ENCODE measurements around the gene UBAP2.
A peak's percentile ranks its signal among the peaks of the same experiment; 100 is the strongest.

UBAP2 gene

GRCh38 chr9:34093578-34093977, 44.9 kb upstream of the UBAP2 start:
- DNase-seq (ENCODE audit: low spot score) (no peak), ATAC-seq (ENCODE audit: low read depth) (no peak)
- H3K4me1 ChIP-seq (ENCODE audit: insufficient read depth, poor library complexity, severe bottlenecking): no peaks in the 10 kb centered on the region
- no peaks in the 10 kb centered on the region for H3K9me3 ChIP-seq (ENCODE audit: severe bottlenecking)
- no peak overlapping the region for H3K4me3 ChIP-seq (ENCODE audit: severe bottlenecking)
- H3K27ac ChIP-seq (ENCODE audit: poor library complexity, severe bottlenecking): no peak overlapping the region
- H3K36me3 ChIP-seq (ENCODE audit: low read depth): peaks cover 74% of the 10 kb centered on the region
- no peaks in the 10 kb centered on the region for H3K27me3 ChIP-seq (ENCODE audit: insufficient read depth, poor library complexity, severe bottlenecking)
- TF ChIP-seq CTCF (IDR thresholded peaks at IDR 0.05; ENCODE audit: poor library complexity, severe bottlenecking): no peak

GRCh38 chr9:34089311-34089710, 40.6 kb upstream of the UBAP2 start:
- no peak for DNase-seq (ENCODE audit: low spot score)
- Histone ChIP-seq H3K4me1 (ENCODE audit: insufficient read depth, poor library complexity, severe bottlenecking) (no peaks in the 10 kb centered on the region), H3K4me3 (ENCODE audit: severe bottlenecking) (no peak overlapping the region), H3K36me3 (ENCODE audit: low read depth) (peaks cover 65% of the 10 kb centered on the region), H3K27me3 (ENCODE audit: insufficient read depth, poor library complexity, severe bottlenecking) (no peaks in the 10 kb centered on the region), H3K27ac (ENCODE audit: poor library complexity, severe bottlenecking) (no peak overlapping the region), H3K9me3 (ENCODE audit: severe bottlenecking) (no peaks in the 10 kb centered on the region)
- no peak for TF ChIP-seq CTCF (IDR thresholded peaks at IDR 0.05; ENCODE audit: poor library complexity, severe bottlenecking)
- no peak for ATAC-seq (ENCODE audit: low read depth)

- peaks cover 53% of the 10 kb centered on the region for H3K36me3 ChIP-seq (ENCODE audit: low read depth)
- H3K27ac ChIP-seq (ENCODE audit: poor library complexity, severe bottlenecking): no peak overlapping the region
- no peak for TF ChIP-seq CTCF (IDR thresholded peaks at IDR 0.05; ENCODE audit: poor library complexity, severe bottlenecking)
- no peak overlapping the region for H3K4me3 ChIP-seq (ENCODE audit: severe bottlenecking)
- H3K9me3 ChIP-seq (ENCODE audit: severe bottlenecking): no peaks in the 10 kb centered on the region
- H3K4me1 ChIP-seq (ENCODE audit: insufficient read depth, poor library complexity, severe bottlenecking): no peaks in the 10 kb centered on the region
- H3K27me3 ChIP-seq (ENCODE audit: insufficient read depth, poor library complexity, severe bottlenecking): no peaks in the 10 kb centered on the region
- ATAC-seq (ENCODE audit: low read depth) (peak; percentile 48; the same call in 1 of the 3 replicates), DNase-seq (ENCODE audit: low spot score) (no peak)
Observed at GRCh38 chr9:34087370-34087769, 38.7 kb upstream of the UBAP2 start.

- DNase-seq (ENCODE audit: low spot score) (no peak), ATAC-seq (ENCODE audit: low read depth) (no peak)
- no peak overlapping the region for H3K4me3 ChIP-seq (ENCODE audit: severe bottlenecking)
- TF ChIP-seq CTCF (IDR thresholded peaks at IDR 0.05; ENCODE audit: poor library complexity, severe bottlenecking): no peak
- no peaks in the 10 kb centered on the region for H3K9me3 ChIP-seq (ENCODE audit: severe bottlenecking)
- H3K4me1 ChIP-seq (ENCODE audit: insufficient read depth, poor library complexity, severe bottlenecking): no peaks in the 10 kb centered on the region
- peaks cover 48% of the 10 kb centered on the region for H3K36me3 ChIP-seq (ENCODE audit: low read depth)
- no peak overlapping the region for H3K27ac ChIP-seq (ENCODE audit: poor library complexity, severe bottlenecking)
- no peaks in the 10 kb centered on the region for H3K27me3 ChIP-seq (ENCODE audit: insufficient read depth, poor library complexity, severe bottlenecking)
Observed at GRCh38 chr9:34086864-34087263, 38.2 kb upstream of the UBAP2 start.

GRCh38 chr9:34085581-34086500, 37.2 kb upstream of the UBAP2 start:
- Histone ChIP-seq H3K4me3 (ENCODE audit: severe bottlenecking) (no peak overlapping the region), H3K36me3 (ENCODE audit: low read depth) (peaks cover 41% of the 10 kb centered on the region), H3K4me1 (ENCODE audit: insufficient read depth, poor library complexity, severe bottlenecking) (no peaks in the 10 kb centered on the region), H3K27ac (ENCODE audit: poor library complexity, severe bottlenecking) (no peak overlapping the region), H3K9me3 (ENCODE audit: severe bottlenecking) (no peaks in the 10 kb centered on the region), H3K27me3 (ENCODE audit: insufficient read depth, poor library complexity, severe bottlenecking) (no peaks in the 10 kb centered on the region)
- DNase-seq (ENCODE audit: low spot score) (no peak), ATAC-seq (ENCODE audit: low read depth) (peak; percentile 48; the same call in 1 of the 3 replicates)
- TF ChIP-seq CTCF (IDR thresholded peaks at IDR 0.05; ENCODE audit: poor library complexity, severe bottlenecking): no peak

Measured in RWPE2 (cell line).